CD4-positive, alpha-beta T cell treated with Interferon alpha-2 for 1 hour (primary cell): Measurements from ENCODE around the gene GRK4.
A peak's percentile ranks its signal among the peaks of the same experiment; 100 is the strongest.
"Not testable (repeated sequence)": the region's sequence is repeated elsewhere in the genome, so short reads cannot be mapped to it uniquely, and the experiment has no call there.

Source experiments
- DNase-seq, 2 donors: peaks; one replicate each; pipeline ENCODE4 v3.0.0-alpha.2; 2020 to 2022

GRK4 gene

DNA sequence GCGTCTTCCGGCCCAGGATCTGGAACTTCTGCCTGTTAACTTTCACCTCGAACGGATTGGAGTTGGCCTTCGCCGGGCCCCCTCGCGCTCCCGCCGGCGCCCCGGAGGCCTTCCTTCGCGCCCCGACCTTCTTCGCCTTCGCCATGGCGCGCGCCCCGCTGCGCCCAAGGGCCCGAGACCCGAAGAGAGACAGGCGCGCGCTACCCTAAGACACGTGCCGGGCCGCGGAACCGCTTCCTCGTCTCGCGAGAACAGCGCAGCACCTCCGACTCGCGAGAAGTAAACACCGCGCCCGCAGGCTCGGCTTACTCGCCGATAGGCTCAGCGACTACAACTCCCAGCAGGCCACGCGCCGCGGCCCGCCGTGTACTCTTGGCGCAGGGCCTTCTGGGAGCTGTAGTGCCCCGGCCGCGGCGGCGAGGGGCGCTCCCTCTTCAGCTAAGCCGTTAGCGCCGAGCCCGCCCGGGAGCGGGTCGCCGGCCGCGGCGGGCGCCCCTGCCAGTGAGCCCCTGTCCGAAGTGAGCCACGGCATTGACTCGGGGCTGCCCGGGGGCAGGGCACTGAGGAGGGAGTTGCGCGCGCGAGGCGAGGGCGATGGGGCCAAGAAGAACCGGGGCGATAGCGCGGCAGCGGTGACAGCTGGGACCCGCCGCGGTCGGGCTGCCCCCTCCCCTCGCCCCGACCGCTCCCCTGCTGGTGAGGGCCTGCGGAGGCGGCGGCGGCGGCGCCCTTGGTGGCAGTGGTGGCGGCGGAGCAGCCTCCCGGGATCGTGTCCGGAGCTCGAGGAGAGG lies at the start of gene GRK4, which contains the start of gene NOP14:
GRK4 (plus strand) TSS at position 397 of the 791 bp plus-strand sequence. CDS start 500 bp downstream, outside the sequence.
NOP14 (minus strand) TSS at position 232 of the 791 bp plus-strand sequence; CDS start at position 145, 87 bp downstream.
- DNase-seq, result peak; percentile 98

GRCh38 chr4:2914256-2915126 lies 48.9 kb upstream of the GRK4 start:
- no peak for DNase-seq

GRCh38 chr4:2915789-2916188 lies 47.6 kb upstream of the GRK4 start:
- DNase-seq, result no peak

- DNase-seq, result not testable (repeated sequence)
Observed at GRCh38 chr4:2916696-2917095, 46.7 kb upstream of the GRK4 start.

GRCh38 chr4:2918300-2918699 lies 45.1 kb upstream of the GRK4 start:
- DNase-seq, result not testable (repeated sequence)

DNA sequence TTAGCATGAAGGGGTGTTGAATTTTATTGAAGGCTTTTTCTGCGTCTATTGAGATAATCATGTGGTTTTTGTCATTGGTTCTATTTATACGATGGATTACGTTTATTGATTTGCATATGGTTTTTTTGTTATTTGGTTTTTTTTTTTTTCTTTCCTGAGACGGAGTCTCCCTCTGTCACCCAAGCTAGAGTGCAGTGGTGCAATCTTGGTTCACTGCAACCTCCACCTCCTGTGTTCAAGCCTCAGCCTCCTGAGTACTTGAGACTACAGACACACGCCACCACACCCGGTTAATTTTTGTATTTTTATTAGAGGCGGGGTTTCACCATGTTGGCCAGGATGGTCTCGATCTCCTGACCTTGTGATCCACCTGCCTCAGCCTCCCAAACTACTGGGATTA lies 44.7 kb upstream of the GRK4 start:
- DNase-seq, result not testable (repeated sequence)

GRCh38 chr4:2922453-2923101 lies 40.8 kb upstream of the GRK4 start:
- DNase-seq, result peak; percentile 38 to 58

- DNase-seq, result peak in 1 of 2 donors; percentile 23
Observed at GRCh38 chr4:2923141-2923551, 40.2 kb upstream of the GRK4 start.

DNA sequence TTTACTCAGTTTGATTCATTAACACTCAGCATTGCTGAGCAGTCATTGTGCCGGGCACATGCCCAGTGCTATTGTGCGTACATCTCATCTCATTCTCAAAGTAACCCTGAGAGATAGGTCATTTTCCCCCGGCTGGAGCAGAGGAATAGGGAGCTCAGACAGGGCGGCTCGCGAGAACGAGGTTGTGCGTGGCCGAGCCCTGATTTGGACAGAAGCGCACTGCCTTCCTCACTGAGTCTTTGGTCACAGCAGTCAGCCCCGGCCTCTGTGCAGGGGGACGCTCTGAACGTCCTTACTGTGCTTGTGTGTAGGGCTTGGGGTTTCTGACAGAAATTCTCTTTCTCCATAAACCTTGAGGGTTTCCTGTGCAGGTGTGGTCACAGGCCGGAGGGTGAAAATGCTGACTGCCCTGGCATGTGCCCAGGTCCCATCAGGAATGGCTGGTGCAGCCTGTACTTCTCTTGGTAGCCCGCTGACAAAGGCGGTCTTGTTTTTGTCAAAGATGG lies 39.6 kb upstream of the GRK4 start:
- DNase-seq, result no peak

- no peak for DNase-seq
Observed at GRCh38 chr4:2924286-2924685, 39.1 kb upstream of the GRK4 start.

DNA sequence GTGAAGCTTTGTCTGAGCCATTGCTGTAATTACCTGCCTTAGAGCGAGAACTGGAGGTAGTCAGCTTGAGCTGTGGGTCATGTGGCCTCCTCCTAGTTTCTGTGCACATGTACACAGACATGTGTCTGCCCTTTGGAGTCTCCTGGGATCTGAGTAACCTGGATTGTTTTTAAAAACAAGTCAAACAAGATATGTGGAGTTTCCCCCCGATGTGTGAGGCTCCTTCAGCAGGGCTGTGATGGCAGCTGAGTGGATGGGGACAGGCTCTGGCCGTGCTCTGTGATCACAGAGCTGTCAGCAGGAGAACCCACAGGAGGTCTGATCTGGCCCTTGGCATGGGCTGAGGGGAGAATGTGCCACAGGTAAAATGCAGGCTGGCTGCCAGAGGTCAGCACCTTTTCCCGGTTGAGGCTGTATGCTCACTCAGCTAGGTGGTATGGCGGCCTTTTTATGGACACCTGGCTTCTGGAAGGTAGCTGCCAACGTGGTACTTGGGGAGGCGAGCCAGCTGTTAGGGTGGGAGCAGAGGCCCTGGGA lies 38.5 kb upstream of the GRK4 start:
- no peak for DNase-seq

- no peak for DNase-seq
Observed at GRCh38 chr4:2925496-2925895, 37.9 kb upstream of the GRK4 start.

DNA sequence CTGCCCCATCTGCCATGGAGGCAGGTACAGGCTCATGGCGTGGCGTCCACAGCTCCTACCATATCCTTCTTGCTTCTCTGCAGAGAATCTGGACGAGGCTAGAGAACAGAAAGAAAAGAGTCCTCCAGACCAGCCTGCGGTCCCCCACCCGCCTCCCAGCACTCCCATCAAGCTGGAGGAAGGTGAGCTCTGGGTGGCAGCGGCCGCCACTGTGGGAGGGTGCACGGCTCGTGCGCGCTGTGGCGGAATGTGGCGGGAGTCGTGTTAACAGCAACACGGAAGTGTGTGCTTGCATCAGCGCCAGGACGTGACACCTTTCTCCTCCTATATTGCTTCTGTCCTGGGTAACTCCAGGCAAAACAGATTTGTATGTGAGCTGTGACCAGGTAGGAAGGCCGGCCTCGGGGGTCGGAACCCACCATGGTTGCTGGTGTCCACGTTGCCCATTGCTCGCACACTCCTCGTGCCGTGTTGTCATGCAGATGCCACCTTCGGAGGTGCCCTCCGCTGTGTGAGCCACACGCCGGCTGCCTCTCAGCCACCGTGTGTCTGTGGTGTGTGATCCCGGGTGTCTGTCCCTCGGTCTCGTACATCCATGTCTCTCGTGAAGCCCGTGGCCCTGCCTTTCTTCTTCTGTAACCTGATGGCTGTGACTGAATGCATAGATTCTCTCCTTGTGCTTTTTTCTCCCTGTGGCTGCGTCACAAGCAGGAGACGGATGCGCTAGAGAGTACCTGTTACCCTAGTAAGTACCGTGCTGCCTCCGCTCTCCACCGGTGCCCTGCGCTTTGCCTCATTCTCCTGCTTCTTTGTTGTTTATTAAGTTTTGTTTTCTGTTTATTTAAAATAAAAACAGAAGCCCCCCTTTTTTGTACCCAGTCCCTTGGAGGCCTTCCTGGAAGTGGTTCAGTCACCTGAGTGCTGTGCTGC lies 37.2 kb upstream of the GRK4 start:
- no peak for DNase-seq

DNA sequence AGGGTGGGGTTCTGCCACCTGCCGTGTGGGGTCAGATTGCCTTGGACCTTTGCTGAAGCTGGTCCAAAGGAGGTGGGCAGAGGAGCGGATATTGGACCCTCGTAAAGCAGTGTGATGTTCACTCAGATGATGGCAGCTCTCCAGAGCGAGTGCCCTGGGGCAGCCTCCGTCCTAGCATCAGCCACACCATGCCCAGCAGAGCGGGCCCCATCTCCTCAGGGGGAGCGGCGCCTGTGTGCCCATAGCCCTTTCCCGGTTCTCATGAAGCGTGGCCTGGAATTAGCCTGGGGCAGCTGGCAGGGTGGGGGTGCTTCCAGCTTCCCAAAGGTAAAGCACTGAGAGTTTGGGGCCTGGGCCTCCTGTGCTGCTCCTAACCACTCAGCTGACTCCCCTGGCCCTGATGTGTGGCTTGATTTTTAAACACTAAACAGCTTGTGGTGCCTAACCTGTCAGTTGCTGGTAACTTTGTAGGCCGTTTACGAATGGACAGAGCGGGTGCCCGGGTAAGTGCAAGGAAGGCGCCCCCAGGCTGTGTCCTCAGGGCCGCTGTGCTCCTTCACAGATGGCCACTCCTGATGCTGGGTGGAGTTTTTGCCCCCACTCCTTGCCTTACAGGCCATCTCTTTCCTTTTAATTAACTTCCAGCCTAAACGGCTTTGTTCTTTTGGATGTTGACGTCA lies 36.2 kb upstream of the GRK4 start:
- DNase-seq, result no peak

- no peak for DNase-seq
Observed at GRCh38 chr4:2927696-2928075, 35.7 kb upstream of the GRK4 start.

GRCh38 chr4:2928242-2929176 lies 34.9 kb upstream of the GRK4 start:
- no peak for DNase-seq

GRCh38 chr4:2929469-2929868 lies 33.9 kb upstream of the GRK4 start:
- no peak for DNase-seq

GRCh38 chr4:2930135-2930757 lies 33.1 kb upstream of the GRK4 start:
- DNase-seq, result no peak
